C4-2B (cell line): ENCODE results near the gene KCNMA1.
"Not testable (repeated sequence)": the region's sequence is repeated elsewhere in the genome, so short reads cannot be mapped to it uniquely, and the experiment has no call there.

Experiments used
- H3K27ac ChIP-seq: fragments of 450-650 bp; 2 replicates; pipeline ENCODE4 v1.5.1; 2017
- CTCF ChIP-seq: fragments of 450-650 bp; conservative IDR thresholded peaks from 2 replicates; pipeline ENCODE4 v1.5.1; 2017; ENCODE audit warnings: mild to moderate bottlenecking
- ZFX ChIP-seq: fragments of 450-650 bp; IDR thresholded peaks from 2 replicates; pipeline ENCODE4 v1.6.1; 2017

The KCNMA1 gene

GRCh38 chr10:77419056-77419455, 218.6 kb downstream of the KCNMA1 start:
- TF ChIP-seq ZFX (no peak), CTCF (no peak)
- no peak overlapping the region for H3K27ac ChIP-seq

- no peak for TF ChIP-seq ZFX
- no peak for TF ChIP-seq CTCF
- H3K27ac ChIP-seq = peak overlapping the region; percentile 34; the same call in 1 of the 2 replicates
Measured at GRCh38 chr10:77417806-77418640, 219.6 kb downstream of the KCNMA1 start.

GRCh38 chr10:77417359-77417758, 220.2 kb downstream of the KCNMA1 start:
- peak overlapping the region; percentile 34; the same call in 1 of the 2 replicates for H3K27ac ChIP-seq

GRCh38 chr10:77416311-77417135, 221.1 kb downstream of the KCNMA1 start:
- peak overlapping the region; percentile 34 for H3K27ac ChIP-seq

More at GRCh38 chr10:77417359-77417758, 220.2 kb downstream of the KCNMA1 start:
- TF ChIP-seq ZFX (no peak), CTCF (no peak)

GRCh38 chr10:77415313-77415960, 222.2 kb downstream of the KCNMA1 start:
- TF ChIP-seq CTCF = no peak
- TF ChIP-seq ZFX = no peak
- no peak overlapping the region for H3K27ac ChIP-seq

More at GRCh38 chr10:77416311-77417135, 221.1 kb downstream of the KCNMA1 start:
- TF ChIP-seq ZFX (no peak), CTCF (no peak)

GRCh38 chr10:77413231-77413630, 224.4 kb downstream of the KCNMA1 start:
- H3K27ac ChIP-seq = no peak overlapping the region
- no peak for TF ChIP-seq ZFX
- no peak for TF ChIP-seq CTCF

GRCh38 chr10:77412573-77413133, 225.0 kb downstream of the KCNMA1 start:
- not testable (repeated sequence) for H3K27ac ChIP-seq
